IMR-90 (cell line): ENCODE results near the gene TMEM219. TPM values are rescaled to one million over a fixed set of nuclear protein-coding genes. Genes with fewer than 3 reads are reported as not detected.
A peak's percentile ranks its signal among the peaks of the same experiment; 100 is the strongest.

Source experiments
- ATAC-seq: fragments of 200-7000 bp; cut with Tn5 transposase; 2 replicates; pipeline ENCODE4 v1.9.1; 2020; ENCODE audit warnings: low read depth, mild to moderate bottlenecking, moderate library complexity
- BruUV-seq: library from RNA; stranded (reverse); fragments of 400-500 nt; replicated peaks from 2 replicates; lab custom pipeline; 2021; lab: Mats Ljungman, UMichigan
- CTCF ChIA-PET: fragments of 300-600 bp; formaldehyde crosslinking; extraction: SDS; loops from one replicate; lab custom pipeline; 2021; ENCODE audit warnings: antibody characterized with exemption; lab: Yijun Ruan, JAX
- POLR2A ChIA-PET: fragments of 300-600 bp; sonication (Branson Sonifier 250); formaldehyde crosslinking; loops from one replicate; lab custom pipeline; 2022; ENCODE audit warnings: antibody characterized with exemption; ENCODE audit not compliant: unreplicated experiment; lab: Charles Lee
- DNase-seq: peaks from one replicate; pipeline ENCODE4 v3.0.0; 2013
- H2AFZ ChIP-seq: replicated peaks from 2 replicates; pipeline ENCODE3; 2013; ENCODE audit warnings: low read length, mild to moderate bottlenecking; ENCODE audit not compliant: poor library complexity
- H2AK5ac ChIP-seq: 2 replicates; pipeline ENCODE4 v1.6.1; 2013; ENCODE audit warnings: low read depth, low read length, inconsistent platforms
- H2AK9ac ChIP-seq: replicated peaks from 2 replicates; pipeline ENCODE3; 2013; ENCODE audit warnings: mild to moderate bottlenecking, low read depth, low read length, moderate library complexity; ENCODE audit not compliant: poor library complexity
- H2BK120ac ChIP-seq: 2 replicates; pipeline ENCODE4 v1.6.1; 2013; ENCODE audit warnings: low read depth, low read length, inconsistent platforms
- H2BK15ac ChIP-seq: 3 replicates; pipeline ENCODE4 v1.6.1; 2013; ENCODE audit warnings: low read depth, low read length, inconsistent platforms
- H2BK20ac ChIP-seq: 2 replicates; pipeline ENCODE4 v1.6.1; 2013; ENCODE audit warnings: low read depth, mild to moderate bottlenecking, inconsistent platforms, low read length, moderate library complexity
- H2BK5ac ChIP-seq: 2 replicates; pipeline ENCODE4 v1.6.1; 2013; ENCODE audit warnings: mild to moderate bottlenecking, low read depth, low read length, inconsistent platforms; ENCODE audit not compliant: poor library complexity, severe bottlenecking
- H3K14ac ChIP-seq: replicated peaks from 2 replicates; pipeline ENCODE4 v1.6.1; 2013; ENCODE audit warnings: low read depth, low read length, inconsistent platforms
- H3K18ac ChIP-seq: 2 replicates; pipeline ENCODE4 v1.6.1; 2013; ENCODE audit warnings: low read depth, low read length, control low read depth
- H3K23ac ChIP-seq: 2 replicates; pipeline ENCODE4 v1.6.1; 2013; ENCODE audit warnings: low read depth, low read length, inconsistent platforms
- H3K27ac ChIP-seq: 2 replicates; pipeline ENCODE4 v1.5.1; 2013; ENCODE audit warnings: mild to moderate bottlenecking, control low read depth, low read length; ENCODE audit not compliant: insufficient read depth
- H3K27me3 ChIP-seq: 2 replicates; pipeline ENCODE4 v1.6.1; 2013; ENCODE audit warnings: low read length; ENCODE audit not compliant: control insufficient read depth, insufficient read depth
- H3K36me3 ChIP-seq: 2 replicates; pipeline ENCODE4 v1.6.1; 2013; ENCODE audit warnings: low read length, mixed read lengths; ENCODE audit not compliant: control insufficient read depth, insufficient read depth
- H3K4ac ChIP-seq: 2 replicates; pipeline ENCODE4 v1.6.1; 2013; ENCODE audit warnings: low read depth, low read length, inconsistent platforms
- H3K4me1 ChIP-seq: 2 replicates; pipeline ENCODE4 v1.6.1; 2013; ENCODE audit warnings: low read length, mixed read lengths; ENCODE audit not compliant: control insufficient read depth, insufficient read depth
- H3K4me2 ChIP-seq: 2 replicates; pipeline ENCODE4 v1.6.1; 2013; ENCODE audit warnings: low read depth, mild to moderate bottlenecking, control low read depth, low read length, moderate library complexity
- H3K4me3 ChIP-seq: 2 replicates; pipeline ENCODE4 v1.5.1; 2013; ENCODE audit warnings: low read depth, mild to moderate bottlenecking, control low read depth, low read length, moderate library complexity; ENCODE audit not compliant: insufficient read depth
- H3K56ac ChIP-seq: 2 replicates; pipeline ENCODE4 v1.6.1; 2013; ENCODE audit warnings: low read length, inconsistent platforms; ENCODE audit not compliant: insufficient read depth; ENCODE audit errors: extremely low read depth
- H3K79me1 ChIP-seq, 2 experiments: 2 replicates each; pipeline ENCODE4 v1.6.1; 2013; ENCODE audit warnings: low read length in 2 of 2, inconsistent platforms in 1 of 2, low read depth in 1 of 2
- H3K9ac ChIP-seq: 2 replicates; pipeline ENCODE4 v1.6.1; 2013; ENCODE audit warnings: low read depth, low read length, control low read depth
- H3K9me1 ChIP-seq: 2 replicates; pipeline ENCODE4 v1.6.1; 2013; ENCODE audit warnings: low read length, inconsistent platforms; ENCODE audit not compliant: insufficient read depth
- H3K9me3 ChIP-seq: 2 replicates; pipeline ENCODE4 v1.6.1; 2013; ENCODE audit warnings: low read length; ENCODE audit not compliant: control insufficient read depth, insufficient read depth
- H4K20me1 ChIP-seq: 2 replicates; pipeline ENCODE4 v1.6.1; 2013; ENCODE audit warnings: low read length, inconsistent platforms; ENCODE audit not compliant: insufficient read depth
- H4K5ac ChIP-seq: 2 replicates; pipeline ENCODE4 v1.6.1; 2013; ENCODE audit warnings: mild to moderate bottlenecking, low read depth, low read length, control low read depth
- H4K8ac ChIP-seq, 2 experiments: 2 replicates each; pipeline ENCODE4 v1.6.1; 2013; ENCODE audit warnings: low read depth in 2 of 2, low read length in 2 of 2, control low read depth in 1 of 2, inconsistent platforms in 1 of 2
- H4K91ac ChIP-seq: 2 replicates; pipeline ENCODE4 v1.6.1; 2013; ENCODE audit warnings: low read depth, low read length, inconsistent platforms; ENCODE audit not compliant: insufficient read depth
- BHLHE40 ChIP-seq: fragments of 150-350 bp; IDR thresholded peaks from 2 replicates; pipeline ENCODE4 v1.6.1; 2016; ENCODE audit warnings: mild to moderate bottlenecking, low read depth, low read length
- CEBPB ChIP-seq: IDR thresholded peaks from 2 replicates; pipeline ENCODE4 v1.6.1; 2012; ENCODE audit warnings: low read depth, low read length, improper control_type of control experiment
- CHD1 ChIP-seq: IDR thresholded peaks from 2 replicates; pipeline ENCODE4 v1.6.1; 2012; ENCODE audit warnings: low read depth, low read length, improper control_type of control experiment
- CTCF ChIP-seq: conservative IDR thresholded peaks from 2 replicates; pipeline ENCODE4 v1.5.1; 2012; ENCODE audit warnings: mild to moderate bottlenecking, low read depth, low read length, improper control_type of control experiment
- ELK1 ChIP-seq: fragments of 150-350 bp; IDR thresholded peaks from 2 replicates; pipeline ENCODE4 v1.6.1; 2016; ENCODE audit warnings: low read depth, mild to moderate bottlenecking, low read length, moderate library complexity, borderline replicate concordance
- MAFK ChIP-seq: IDR thresholded peaks from 2 replicates; pipeline ENCODE4 v1.6.1; 2012; ENCODE audit warnings: low read depth, low read length, improper control_type of control experiment
- MAZ ChIP-seq: IDR thresholded peaks from 2 replicates; pipeline ENCODE4 v1.6.1; 2012; ENCODE audit warnings: low read depth, mild to moderate bottlenecking, low read length, improper control_type of control experiment, moderate library complexity, borderline replicate concordance
- MXI1 ChIP-seq: IDR thresholded peaks from 2 replicates; pipeline ENCODE4 v1.6.1; 2012; ENCODE audit warnings: low read depth, mild to moderate bottlenecking, low read length, moderate library complexity, borderline replicate concordance
- NFE2L2 ChIP-seq: fragments of 150-350 bp; IDR thresholded peaks from 2 replicates; pipeline ENCODE4 v1.6.1; 2016; ENCODE audit warnings: low read depth, mild to moderate bottlenecking, low read length
- POLR2A ChIP-seq: IDR thresholded peaks from 2 replicates; pipeline ENCODE4 v1.6.1; 2012; ENCODE audit warnings: mild to moderate bottlenecking, low read depth, low read length
- RAD21 ChIP-seq: IDR thresholded peaks from 2 replicates; pipeline ENCODE4 v1.6.1; 2012; ENCODE audit warnings: low read length, improper control_type of control experiment
- RCOR1 ChIP-seq: IDR thresholded peaks from 2 replicates; pipeline ENCODE4 v1.6.1; 2012; ENCODE audit warnings: mild to moderate bottlenecking, low read length, improper control_type of control experiment; ENCODE audit not compliant: insufficient replicate concordance
- RFX5 ChIP-seq: IDR thresholded peaks from 2 replicates; pipeline ENCODE4 v1.8.0; 2012; ENCODE audit warnings: low read depth, mild to moderate bottlenecking, low read length, moderate library complexity
- SMC3 ChIP-seq: fragments of 150-350 bp; IDR thresholded peaks from 2 replicates; pipeline ENCODE4 v1.6.1; 2016; ENCODE audit warnings: low read depth, mild to moderate bottlenecking, antibody characterized with exemption, low read length, moderate library complexity
- WGBS, 2 experiments: methylation state at CpG; one replicate each; pipeline versions ENCODE4 v1.1.5 to v1.1.7; 2013; ENCODE audit warnings: missing lambda C conversion rate in 2 of 2; ENCODE audit not compliant: insufficient read length in 1 of 2; ENCODE audit errors: extremely low coverage in 2 of 2; 5-methylcytosine and 5-hydroxymethylcytosine counted together
- dilution Hi-C: fragments of 300-500 bp; cut with HindIII; formaldehyde crosslinking; loops from one replicate; pipeline ENCODE4 v1.14.3; 2018; ENCODE audit warnings: low sequenced_read_pairs; ENCODE audit not compliant: unreplicated experiment
- in situ Hi-C: fragments of 300-500 bp; cut with MboI; formaldehyde crosslinking; loops from 3 replicates; pipeline ENCODE4 v1.14.3; 2019; ENCODE audit warnings: low sequenced_read_pairs, inconsistent platforms, mixed read lengths
- intact Hi-C: fragments of 100-400 bp; cut with micrococcal nuclease; formaldehyde crosslinking; loops from 2 replicates; pipeline ENCODE4 v1.10.0; 2022
- polyA plus RNA-seq, 3 experiments: library from polyadenylated mRNA; depleted of rRNA; stranded (reverse); fragments of >200 nt; gene quantifications; 2 replicates each; pipeline ENCODE4 v1.2.3, GENCODE V29; 2012; ENCODE audit warnings: low replicate concordance in 1 of 3
- total RNA-seq: library from RNA; depleted of rRNA; stranded (reverse); fragments of >200 nt; gene quantifications from 2 replicates; pipeline ENCODE4 v1.2.3, GENCODE V29; 2012
- TF ChIP-seq, protein P1 (sequence below): fragments of 150-350 bp; IDR thresholded peaks from 2 replicates; pipeline ENCODE4 v1.6.1; 2017; ENCODE audit warnings: mild to moderate bottlenecking, antibody characterized with exemption, low read length, low read depth

Gene TMEM219
- total and polyA plus RNA-seq, 2 of the 4 experiments (the other 2 are of a cell fraction): 47.0 to 95.3 TPM

DNA sequence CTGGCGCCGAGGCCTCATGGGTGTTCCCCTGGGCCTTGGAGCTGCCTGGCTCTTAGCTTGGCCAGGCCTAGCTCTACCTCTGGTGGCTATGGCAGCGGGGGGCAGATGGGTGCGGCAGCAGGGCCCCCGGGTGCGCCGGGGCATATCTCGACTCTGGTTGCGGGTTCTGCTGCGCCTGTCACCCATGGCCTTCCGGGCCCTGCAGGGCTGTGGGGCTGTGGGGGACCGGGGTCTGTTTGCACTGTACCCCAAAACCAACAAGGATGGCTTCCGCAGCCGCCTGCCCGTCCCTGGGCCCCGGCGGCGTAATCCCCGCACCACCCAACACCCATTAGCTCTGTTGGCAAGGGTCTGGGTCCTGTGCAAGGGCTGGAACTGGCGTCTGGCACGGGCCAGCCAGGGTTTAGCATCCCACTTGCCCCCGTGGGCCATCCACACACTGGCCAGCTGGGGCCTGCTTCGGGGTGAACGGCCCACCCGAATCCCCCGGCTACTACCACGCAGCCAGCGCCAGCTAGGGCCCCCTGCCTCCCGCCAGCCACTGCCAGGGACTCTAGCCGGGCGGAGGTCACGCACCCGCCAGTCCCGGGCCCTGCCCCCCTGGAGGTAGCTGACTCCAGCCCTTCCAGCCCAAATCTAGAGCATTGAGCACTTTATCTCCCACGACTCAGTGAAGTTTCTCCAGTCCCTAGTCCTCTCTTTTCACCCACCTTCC, 25.6 kb downstream of the TMEM219 start:
- Histone ChIP-seq H2AK9ac (no peak overlapping the region), H3K36me3 (peaks cover 75% of the 10 kb centered on the region), H3K27ac (no peak overlapping the region), H3K14ac (no peak overlapping the region), H3K56ac (no peak overlapping the region), H3K4me1 (no peaks in the 10 kb centered on the region), H3K79me1 (peaks cover 0 to 9% of the 10 kb centered on the region in 2 experiments; a peak in 1 of 4 replicates), H3K9me1 (no peaks in the 10 kb centered on the region), H2BK5ac (no peak overlapping the region), H2BK20ac (no peak overlapping the region), H3K27me3 (no peaks in the 10 kb centered on the region), H2AK5ac (no peak overlapping the region), H3K18ac (no peak overlapping the region), H2AFZ (peak overlapping the region; percentile 33), H2BK120ac (no peak overlapping the region), H3K9me3 (no peaks in the 10 kb centered on the region), H4K91ac (no peak overlapping the region), H4K20me1 (no peaks in the 10 kb centered on the region; the same call in 1 of the 2 replicates), H3K4me2 (no peak overlapping the region), H3K9ac (no peak overlapping the region), H3K23ac (no peak overlapping the region), H4K8ac (no peak overlapping the region), H4K5ac (no peak overlapping the region), H3K4me3 (no peak overlapping the region), H3K4ac (no peak overlapping the region), H2BK15ac (no peak overlapping the region)
- DNase-seq (no peak), ATAC-seq (no peak)
- no peak for TF ChIP-seq POLR2A
- TF ChIP-seq, protein P1, sequence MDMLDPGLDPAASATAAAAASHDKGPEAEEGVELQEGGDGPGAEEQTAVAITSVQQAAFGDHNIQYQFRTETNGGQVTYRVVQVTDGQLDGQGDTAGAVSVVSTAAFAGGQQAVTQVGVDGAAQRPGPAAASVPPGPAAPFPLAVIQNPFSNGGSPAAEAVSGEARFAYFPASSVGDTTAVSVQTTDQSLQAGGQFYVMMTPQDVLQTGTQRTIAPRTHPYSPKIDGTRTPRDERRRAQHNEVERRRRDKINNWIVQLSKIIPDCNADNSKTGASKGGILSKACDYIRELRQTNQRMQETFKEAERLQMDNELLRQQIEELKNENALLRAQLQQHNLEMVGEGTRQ: no peak
- TF ChIP-seq MAZ: no peak
- no peak for TF ChIP-seq BHLHE40
- no peak for TF ChIP-seq SMC3
- no peak for TF ChIP-seq ELK1
- no peak for TF ChIP-seq CTCF
- no peak for TF ChIP-seq RFX5
- no peak for TF ChIP-seq RAD21
- no peak for TF ChIP-seq RCOR1
- no peak for TF ChIP-seq NFE2L2
- TF ChIP-seq CEBPB: no peak
- no peak for TF ChIP-seq CHD1
- TF ChIP-seq MXI1: no peak
- TF ChIP-seq MAFK: no peak
- no TSS peak for BruUV-seq
- in situ Hi-C loops: no loop called here
- CTCF ChIA-PET: no interaction called here
- WGBS, 2 experiments: 92% methylated on average over 22 of the region's 35 CpGs; no CpG with 5 or more reads in 1 of the 2 experiments
- intact Hi-C loops: no loop called here
- POLR2A ChIA-PET: no interaction called here
- dilution Hi-C loops: no loop called here
